HG02623 (cell line): ENCODE data around the gene S1PR2.
A peak's percentile ranks its signal among the peaks of the same experiment; 100 is the strongest.
"Not testable (repeated sequence)": the region's sequence is repeated elsewhere in the genome, so short reads cannot be mapped to it uniquely, and the experiment has no call there.

Experiments used
- ATAC-seq: cut with Tn5 transposase; IDR thresholded peaks from one replicate; pipeline ENCODE4 v1.9.1; 2021; ENCODE audit warnings: moderate library complexity; ENCODE audit not compliant: unreplicated experiment

Gene S1PR2

DNA sequence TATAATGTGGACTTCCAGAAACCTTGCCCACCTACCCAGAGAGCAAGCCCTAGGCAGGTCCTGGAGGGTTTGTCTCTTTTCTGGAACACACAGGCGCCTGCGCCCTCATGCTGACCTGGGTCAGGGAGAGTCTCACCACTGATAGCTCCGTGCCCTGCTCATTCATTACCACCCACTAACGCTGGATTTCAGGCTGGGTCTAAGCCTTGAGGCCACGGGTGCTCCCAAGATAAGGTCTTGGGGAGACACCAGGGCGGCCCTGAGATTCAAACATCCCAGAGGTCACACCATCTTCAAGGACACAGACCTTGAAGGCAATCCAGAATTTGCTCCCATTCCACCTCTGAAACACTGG is 5.1 kb downstream of the S1PR2 start:
- no peak for ATAC-seq

DNA sequence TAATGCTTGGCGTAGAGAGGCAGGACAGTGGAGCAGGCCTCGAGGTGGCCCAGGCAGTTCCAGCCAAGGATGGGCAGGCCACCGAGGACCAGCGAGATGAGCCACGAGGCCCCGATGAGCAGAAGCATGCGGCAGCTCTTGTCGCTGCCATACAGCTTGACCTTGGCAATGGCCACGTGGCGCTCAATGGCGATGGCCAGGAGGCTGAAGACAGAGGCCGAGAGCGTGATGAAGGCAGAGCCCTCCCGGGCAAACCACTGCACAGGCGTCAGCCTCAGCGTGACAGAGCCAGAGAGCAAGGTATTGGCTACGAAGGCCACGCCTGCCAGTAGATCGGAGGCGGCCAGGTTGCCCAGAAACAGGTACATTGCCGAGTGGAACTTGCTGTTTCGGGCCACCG is 6.8 kb downstream of the S1PR2 start:
- ATAC-seq, result no peak

- no peak for ATAC-seq
Measured at GRCh38 chr19:10223488-10224213, 7.5 kb downstream of the S1PR2 start.

GRCh38 chr19:10222201-10222890 is 8.8 kb downstream of the S1PR2 start:
- ATAC-seq, result no peak

DNA sequence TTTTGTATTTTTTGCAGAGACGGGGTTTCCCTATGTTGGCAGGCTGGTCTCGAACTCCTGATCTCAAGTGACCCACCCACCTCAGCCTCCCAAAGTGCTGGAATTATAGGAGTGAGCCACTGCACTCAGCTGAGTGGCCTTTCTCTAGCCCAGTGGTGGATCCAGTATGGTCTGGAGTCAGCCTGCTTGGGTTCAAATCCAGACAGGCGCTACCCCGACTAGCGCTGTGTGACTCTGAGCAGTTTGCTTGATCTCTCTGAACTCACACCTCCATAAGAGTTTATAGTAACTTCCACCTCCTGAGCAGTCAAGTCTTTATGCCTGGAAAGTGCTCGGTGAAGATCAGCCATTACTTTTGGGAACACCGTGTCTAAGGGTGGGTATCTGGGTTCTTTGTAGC is 10.4 kb downstream of the S1PR2 start:
- no peak for ATAC-seq

- ATAC-seq, result no peak
Measured at GRCh38 chr19:10219678-10220077, 11.5 kb downstream of the S1PR2 start.

DNA sequence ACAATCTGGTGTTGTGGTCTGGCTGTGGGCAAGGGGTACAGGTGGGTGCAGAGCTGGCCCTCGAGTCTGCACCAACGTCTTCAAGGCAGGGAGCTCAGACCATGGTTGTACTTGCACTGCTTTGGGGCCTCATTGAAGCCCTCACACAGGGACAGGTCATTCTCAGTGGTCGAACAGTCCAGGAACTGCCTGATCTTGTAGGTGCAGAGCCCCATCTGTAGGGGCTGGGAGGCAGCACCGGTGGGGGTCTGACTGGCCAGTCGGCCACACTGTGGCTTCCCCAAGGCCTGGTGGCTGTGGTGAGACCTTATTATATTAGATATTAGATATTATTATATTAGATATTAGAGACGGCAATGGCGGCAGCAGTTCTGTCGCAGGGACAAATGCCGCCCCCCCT is 14.0 kb downstream of the S1PR2 start:
- no peak for ATAC-seq

DNA sequence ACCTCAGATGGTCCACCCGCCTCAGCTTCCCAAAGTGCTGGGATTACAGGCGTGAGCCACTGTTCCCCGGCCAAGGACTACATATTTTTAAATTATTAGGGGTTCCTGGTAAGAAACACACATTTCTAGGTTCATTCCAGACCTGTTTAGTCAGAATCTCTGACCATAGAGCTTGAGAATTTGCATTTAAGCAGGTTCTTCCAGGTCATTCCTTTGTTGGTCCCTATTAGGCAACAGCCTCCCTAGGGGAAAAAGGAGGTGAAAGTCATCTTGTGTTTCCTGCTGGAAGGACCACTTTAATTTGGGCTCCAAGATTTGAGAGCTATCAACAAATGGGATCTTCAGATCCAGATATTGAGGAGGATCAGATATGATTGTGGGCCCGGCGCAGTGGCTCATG is 16.3 kb downstream of the S1PR2 start:
- ATAC-seq, result no peak

DNA sequence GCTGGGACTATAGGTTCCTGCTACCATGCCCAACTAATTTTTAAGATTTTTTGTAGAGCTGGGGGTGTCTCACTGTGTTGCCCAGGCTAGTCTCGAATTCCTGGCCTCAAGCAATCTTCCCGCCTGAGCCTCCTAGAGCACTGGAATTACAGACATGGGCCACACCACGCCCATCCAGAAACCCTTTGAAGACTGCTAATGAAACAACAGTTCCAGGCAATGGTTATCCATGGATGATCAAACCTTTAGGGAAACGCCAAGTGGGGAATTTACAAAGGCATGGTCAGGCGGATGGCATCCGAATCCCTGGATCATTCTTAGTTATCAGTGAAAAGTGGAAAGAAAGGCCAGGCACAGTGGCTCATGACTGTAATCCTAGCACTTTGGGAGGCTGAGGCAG is 19.4 kb downstream of the S1PR2 start:
- ATAC-seq, result no peak

DNA sequence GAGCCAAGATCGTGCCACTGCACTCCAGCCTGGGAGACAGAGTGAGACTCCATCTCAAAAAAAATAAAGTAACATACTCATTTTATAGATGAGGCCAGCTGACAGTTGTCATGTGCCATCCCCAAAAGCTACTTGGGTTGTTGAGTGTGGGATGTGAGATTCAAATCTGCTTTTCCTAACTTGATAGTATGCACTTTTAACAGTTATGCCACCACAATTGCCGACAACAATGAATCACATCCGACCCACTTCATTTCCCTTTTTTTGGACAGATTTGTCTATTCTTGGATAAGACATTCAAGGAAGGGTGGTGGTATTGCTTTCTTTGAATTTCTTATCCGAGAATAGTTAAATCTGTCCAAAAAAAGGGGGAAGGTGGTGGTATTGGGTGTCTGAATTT is 20.1 kb downstream of the S1PR2 start:
- no peak for ATAC-seq

DNA sequence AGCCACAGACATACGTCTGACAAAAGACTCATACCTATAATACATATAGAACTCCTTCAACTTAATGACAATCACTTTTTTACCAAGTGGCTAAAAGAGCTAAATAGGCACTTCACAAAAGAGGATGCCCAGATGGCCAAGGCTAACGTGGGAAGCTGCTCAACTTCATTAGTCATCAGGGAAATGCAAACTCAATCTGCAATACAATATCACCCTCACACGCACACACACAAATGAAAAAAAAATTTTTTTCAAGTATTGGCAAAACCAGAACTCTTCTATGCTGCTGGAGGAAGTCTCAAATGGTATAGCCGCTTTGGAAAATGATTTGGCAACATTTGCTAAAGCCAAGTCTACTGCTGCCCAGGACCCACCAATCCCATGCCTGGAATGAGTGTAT is 21.8 kb downstream of the S1PR2 start:
- no peak for ATAC-seq

GRCh38 chr19:10207026-10207425 is 24.1 kb downstream of the S1PR2 start:
- ATAC-seq, result no peak

GRCh38 chr19:10206226-10206885 is 24.8 kb downstream of the S1PR2 start:
- ATAC-seq, result no peak

- ATAC-seq, result no peak
Measured at GRCh38 chr19:10205636-10206035, 25.5 kb downstream of the S1PR2 start.

- ATAC-seq, result no peak
Measured at GRCh38 chr19:10203686-10204085, 27.4 kb downstream of the S1PR2 start.

GRCh38 chr19:10201176-10201575 is 30.0 kb downstream of the S1PR2 start:
- ATAC-seq, result no peak

DNA sequence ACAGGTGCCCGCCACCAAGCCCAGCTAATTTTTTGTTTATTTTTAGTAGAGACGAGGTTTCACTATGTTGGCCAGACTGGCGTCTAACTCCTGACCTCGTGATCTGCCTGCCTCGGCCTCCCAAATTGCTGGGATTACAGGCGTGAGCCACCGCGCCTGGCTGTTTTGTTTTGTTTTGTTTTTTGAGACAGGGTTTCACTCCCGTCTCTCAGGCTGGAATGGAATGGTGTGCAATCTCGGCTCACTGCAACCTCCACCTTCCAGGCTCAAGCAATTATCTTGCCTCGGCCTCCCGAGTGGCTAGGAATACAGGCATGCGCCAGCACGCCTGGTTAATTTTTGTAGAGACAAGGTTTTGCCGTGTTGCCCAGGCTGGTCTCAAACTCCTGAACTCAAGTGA is 31.0 kb downstream of the S1PR2 start:
- not testable (repeated sequence) for ATAC-seq

GRCh38 chr19:10198889-10199644 is 32.1 kb downstream of the S1PR2 start:
- not testable (repeated sequence) for ATAC-seq

- ATAC-seq, result no peak
Measured at GRCh38 chr19:10195199-10195519, 36.0 kb downstream of the S1PR2 start.

GRCh38 chr19:10194500-10195198 is 36.5 kb downstream of the S1PR2 start, which contains the start of gene DNMT1:
TSS of gene DNMT1 (minus strand) at chr19:10194953. CDS start at chr19:10194899, 54 bp downstream.
- ATAC-seq, result peak; percentile 69
